Fibroblast of mammary gland (primary cell): ENCODE data around the gene SERTAD2.
A peak's percentile ranks its signal among the peaks of the same experiment; 100 is the strongest.

Experiments used
- DNase-seq: peaks from one replicate; pipeline ENCODE4 v3.0.0-alpha.2; 2010; ENCODE audit warnings: low read depth
- H3K4me3 ChIP-seq: 2 replicates; pipeline ENCODE4 v1.5.1; 2011; ENCODE audit warnings: low read depth, mild to moderate bottlenecking, low read length, moderate library complexity; ENCODE audit not compliant: control insufficient read depth
- CTCF ChIP-seq: conservative IDR thresholded peaks from 2 replicates; pipeline ENCODE4 v1.5.1; 2011; ENCODE audit warnings: low read depth, low read length, inconsistent platforms; ENCODE audit not compliant: control insufficient read depth, insufficient read depth

Gene SERTAD2

GRCh38 chr2:64617631-64618151, 36.0 kb downstream of the SERTAD2 start:
- TF ChIP-seq CTCF, result no peak
- no peak for DNase-seq
- no peak overlapping the region for H3K4me3 ChIP-seq

GRCh38 chr2:64615844-64616536, 37.7 kb downstream of the SERTAD2 start:
- DNase-seq, result no peak
- TF ChIP-seq CTCF, result no peak
- no peak overlapping the region for H3K4me3 ChIP-seq

- no peak for TF ChIP-seq CTCF
- DNase-seq, result no peak
- H3K4me3 ChIP-seq, result no peak overlapping the region
Measured at GRCh38 chr2:64615192-64615763, 38.4 kb downstream of the SERTAD2 start.

GRCh38 chr2:64613276-64613675, 40.4 kb downstream of the SERTAD2 start:
- H3K4me3 ChIP-seq, result no peak overlapping the region
- DNase-seq, result peak; percentile 77
- no peak for TF ChIP-seq CTCF

GRCh38 chr2:64612575-64613195, 41.0 kb downstream of the SERTAD2 start:
- no peak overlapping the region for H3K4me3 ChIP-seq
- no peak for TF ChIP-seq CTCF
- DNase-seq, result no peak

- H3K4me3 ChIP-seq, result no peak overlapping the region
- DNase-seq, result no peak
- TF ChIP-seq CTCF, result no peak
Measured at GRCh38 chr2:64610316-64610855, 43.3 kb downstream of the SERTAD2 start.
